SW480 (cell line): Measurements from ENCODE around the gene CKAP2L.
"Not testable (repeated sequence)": the region's sequence is repeated elsewhere in the genome, so short reads cannot be mapped to it uniquely, and the experiment has no call there.

Experiments used
- DNase-seq: peaks from one replicate; pipeline ENCODE4 v3.0.0-alpha.2; 2016; ENCODE audit warnings: low spot score

Gene CKAP2L

DNA sequence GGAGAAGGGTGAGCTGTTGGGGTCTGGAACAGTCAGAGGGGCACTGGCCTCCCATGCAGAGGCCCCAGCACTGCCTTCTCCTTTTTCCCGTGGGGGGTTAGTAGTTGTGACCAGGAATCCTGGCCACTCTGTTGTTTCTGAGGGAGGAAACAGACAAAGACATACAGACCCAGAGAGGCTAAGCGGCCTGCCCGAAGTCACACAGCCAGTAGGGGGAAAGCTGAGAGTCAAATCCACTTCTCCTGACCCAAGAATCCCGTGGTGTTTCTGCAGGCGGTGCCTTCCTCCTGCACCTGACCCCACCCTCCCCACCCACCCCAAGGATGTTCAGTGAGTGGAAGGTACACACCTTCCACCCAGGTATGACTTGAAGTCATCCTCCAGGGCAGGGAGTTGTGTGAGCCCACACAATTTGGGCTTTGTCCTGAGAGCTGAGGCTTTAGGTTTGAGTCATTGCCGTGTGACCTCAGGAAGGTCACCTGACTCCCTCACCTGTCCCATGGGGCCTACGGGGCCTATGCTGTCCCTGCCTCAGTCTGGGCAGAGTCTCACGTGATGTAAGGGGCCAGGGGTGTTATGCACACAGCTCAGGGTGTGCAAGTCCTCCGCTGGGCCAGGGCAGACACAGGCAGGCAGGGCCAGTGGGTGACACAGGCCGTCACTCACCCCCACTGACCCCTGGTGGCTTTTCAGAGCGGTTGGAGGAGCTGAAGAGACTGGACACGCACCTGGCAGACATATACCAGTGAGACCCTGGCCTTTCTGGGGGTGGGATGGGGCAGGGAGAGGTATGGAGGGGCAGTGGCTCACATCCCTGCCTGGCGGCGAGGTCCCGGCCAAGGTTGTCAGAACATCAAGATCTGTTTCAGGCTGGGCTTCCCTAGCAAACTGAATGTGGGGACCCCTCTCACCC is 38.6 kb downstream of the CKAP2L start:
- DNase-seq: peak; percentile 97

DNA sequence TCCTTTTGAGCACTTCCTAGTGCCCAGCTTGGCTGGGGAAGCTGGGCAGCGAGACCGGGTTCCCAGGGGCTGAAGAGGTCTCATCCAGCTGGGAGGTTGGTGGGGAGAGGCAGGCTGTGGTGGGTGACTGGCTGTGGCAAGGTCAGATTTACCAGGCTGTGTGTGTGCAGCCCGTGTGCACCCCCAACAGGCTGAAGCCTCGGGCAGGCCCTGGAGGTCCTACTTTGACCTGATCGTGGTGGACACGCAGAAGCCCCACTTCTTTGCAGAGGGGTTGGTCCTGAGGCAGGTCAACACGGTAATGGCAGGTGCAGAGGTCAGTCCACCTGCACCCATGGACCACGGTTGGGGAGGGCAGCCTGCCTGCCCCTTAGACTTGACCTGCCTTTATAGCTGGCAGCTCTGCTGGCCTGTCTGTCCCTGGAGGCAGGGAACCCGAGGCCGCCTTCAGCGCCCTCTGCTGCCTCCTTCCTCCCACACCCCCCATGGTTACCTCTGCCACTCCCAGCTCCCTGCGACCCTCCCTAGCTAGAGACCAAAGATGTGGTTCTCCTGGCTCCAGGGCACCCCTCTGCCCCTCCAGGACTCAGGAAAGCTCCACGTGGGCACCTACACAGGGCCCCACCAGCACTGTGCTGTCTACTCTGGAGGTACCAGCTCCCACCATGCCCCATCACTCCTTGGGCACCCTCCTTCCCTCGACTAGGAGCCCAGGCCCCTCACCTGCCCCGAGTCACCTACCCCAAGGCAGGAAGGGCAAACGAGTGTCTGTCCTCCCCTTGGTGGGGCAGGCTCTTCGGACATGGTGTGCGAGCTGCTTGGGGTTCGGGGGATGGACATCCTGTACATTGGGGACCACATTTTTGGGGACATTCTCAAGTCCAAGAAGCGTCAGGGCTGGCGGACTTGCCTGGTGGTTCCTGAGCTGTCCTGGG is 39.6 kb downstream of the CKAP2L start:
- peak; percentile 47 for DNase-seq

DNA sequence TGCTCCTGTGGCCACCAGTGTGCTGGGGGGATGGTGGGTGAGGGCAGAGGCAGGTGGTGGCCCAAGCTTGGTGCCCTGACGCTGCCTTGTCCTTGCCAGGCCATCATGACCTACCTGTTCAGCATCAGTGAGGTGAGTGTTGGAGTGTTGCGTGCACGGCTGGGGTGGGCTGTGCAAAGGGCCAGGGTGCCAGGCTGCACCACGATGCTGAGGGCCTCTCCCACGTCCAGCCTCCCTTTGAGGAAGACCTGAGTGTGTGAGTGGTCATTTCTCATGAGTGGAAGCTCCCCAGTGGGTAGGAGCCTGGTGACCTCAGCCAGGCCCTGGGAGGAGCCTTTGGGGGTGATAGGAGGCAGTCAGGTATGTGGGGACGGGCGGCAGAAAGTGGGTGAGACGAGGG is 40.4 kb downstream of the CKAP2L start:
- no peak for DNase-seq

DNA sequence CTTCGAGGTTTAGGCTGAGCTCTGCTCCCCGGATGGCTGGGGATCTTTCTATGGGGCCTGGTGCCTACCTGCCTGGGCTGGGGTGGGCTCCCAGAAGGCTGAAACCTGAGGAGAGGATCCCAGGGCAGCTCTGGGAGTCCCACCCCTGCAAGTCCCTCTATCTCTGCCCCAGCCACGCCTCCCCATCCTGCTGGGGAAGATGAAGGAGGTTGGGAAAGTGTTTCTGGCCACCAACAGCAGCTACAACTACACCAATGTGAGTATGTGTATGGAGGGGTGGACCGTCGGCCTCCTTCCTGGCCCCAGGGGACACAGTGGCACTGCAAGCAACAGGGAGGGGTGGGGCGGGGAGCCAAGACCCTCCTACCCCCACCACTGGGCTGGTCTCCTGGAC is 40.9 kb downstream of the CKAP2L start:
- no peak for DNase-seq

DNA sequence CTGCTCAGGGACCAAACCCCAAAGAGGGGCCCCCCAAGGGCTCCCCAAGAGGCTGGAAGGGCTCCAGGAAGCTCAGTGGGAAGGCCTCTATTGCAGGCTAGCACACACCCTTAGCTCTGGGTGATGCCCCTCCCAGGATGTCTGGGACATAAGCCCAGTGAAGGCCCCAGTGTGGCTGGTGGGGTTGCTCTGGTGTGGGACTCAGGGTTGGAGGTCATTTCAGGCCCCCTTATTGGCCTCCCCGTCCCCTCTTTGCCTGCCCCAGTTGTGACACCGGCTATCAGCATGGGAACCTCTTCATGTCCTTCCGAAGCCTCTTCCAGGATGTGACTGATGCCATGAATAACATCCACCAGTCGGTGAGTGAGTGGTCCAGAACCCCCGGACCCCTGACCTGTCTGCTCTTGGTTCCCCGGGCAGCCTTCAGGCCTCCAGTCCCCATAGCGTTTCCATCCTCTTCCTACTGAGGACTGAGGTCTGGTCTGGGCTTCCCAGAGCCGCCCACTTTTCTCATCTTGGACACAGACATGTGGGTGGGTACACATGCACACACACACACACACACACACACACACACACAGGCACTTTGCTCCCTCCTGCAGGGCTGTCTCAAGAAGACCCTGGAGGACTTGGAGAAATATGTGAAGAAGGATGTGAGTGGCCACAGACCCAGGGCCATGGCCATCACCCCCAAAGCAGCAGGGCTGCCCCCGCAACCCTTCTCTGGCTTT is 41.4 kb downstream of the CKAP2L start:
- no peak for DNase-seq

DNA sequence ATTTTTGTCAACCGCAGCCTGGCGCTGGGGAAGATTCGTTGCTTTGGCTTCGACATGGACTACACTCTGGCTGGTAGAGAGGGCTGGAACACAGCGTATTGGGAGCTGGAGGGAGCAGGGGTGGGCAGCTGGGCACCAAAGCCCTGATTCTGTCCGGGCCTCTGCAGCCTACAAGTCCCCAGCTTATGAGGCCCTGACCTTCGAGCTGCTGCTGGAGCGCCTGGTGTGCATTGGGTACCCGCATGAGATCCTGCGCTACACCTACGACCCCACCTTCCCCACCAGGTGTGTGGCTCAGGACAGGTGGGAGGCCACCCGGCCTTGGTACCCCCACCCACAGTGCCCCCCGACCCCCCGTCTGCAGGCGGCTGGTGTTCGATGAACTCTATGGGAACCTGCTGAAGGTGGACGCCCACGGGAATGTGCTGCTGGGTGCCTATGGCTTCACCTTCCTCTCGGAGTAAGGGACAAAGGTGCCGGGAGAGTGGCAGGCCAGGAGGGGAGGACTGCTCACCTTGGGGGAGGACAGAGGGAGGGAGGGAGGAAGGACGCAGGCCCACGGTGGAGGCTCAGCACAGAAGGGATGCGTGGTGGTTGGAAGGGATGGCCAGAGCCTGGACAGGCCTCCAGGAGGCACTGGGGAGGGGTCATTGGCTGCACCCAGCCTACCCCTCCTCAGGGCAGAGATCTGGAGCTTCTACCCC is 42.4 kb downstream of the CKAP2L start:
- DNase-seq: no peak

DNA sequence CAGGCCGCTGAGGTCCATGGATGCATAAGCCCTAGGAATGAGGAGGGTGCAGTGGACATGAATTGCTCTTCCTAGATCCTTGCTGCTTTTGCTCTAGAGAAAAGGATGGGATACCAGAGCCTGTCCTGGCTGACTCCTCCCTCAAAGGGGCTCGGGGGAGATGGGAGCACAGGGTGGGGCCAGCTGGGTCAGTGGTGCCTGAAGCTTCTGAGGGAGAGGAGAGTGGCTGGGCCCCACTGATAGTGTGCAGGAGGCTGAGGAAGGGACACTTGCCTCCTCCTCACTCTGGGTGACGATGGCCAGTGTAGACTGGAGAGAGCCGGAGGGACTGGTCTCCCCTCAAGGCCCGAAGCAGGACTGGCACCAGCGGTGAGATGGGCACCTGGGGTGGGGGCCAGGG is 43.6 kb downstream of the CKAP2L start, which contains the start of gene NT5DC4:
TSS of gene NT5DC4 (plus strand) at position 236 of the 400 bp plus-strand sequence. CDS start at position 296, 60 bp downstream.
- DNase-seq: no peak

DNA sequence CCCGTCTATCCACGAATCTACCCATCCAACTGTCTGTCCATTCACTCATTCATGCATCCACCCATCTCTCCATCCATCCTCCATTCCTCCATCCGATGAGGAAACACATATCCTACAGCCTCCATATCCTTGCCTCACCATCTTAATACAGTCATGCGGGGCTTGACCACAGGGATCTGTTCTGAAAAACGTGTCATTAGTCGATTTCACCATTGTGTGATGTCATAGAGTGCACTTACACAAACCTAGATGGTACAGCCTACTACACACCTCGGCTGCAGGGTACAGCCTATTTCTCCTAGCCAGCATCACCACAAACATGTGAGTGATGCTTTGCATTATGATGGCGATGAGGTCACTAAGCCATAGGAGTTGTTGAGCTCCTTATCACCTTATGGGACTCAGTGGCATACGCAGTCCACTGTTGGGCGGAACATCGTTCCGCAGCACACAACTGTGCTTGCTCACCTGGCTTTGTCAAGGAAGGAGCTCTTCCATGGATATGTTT is 45.5 kb downstream of the CKAP2L start:
- DNase-seq: no peak

DNA sequence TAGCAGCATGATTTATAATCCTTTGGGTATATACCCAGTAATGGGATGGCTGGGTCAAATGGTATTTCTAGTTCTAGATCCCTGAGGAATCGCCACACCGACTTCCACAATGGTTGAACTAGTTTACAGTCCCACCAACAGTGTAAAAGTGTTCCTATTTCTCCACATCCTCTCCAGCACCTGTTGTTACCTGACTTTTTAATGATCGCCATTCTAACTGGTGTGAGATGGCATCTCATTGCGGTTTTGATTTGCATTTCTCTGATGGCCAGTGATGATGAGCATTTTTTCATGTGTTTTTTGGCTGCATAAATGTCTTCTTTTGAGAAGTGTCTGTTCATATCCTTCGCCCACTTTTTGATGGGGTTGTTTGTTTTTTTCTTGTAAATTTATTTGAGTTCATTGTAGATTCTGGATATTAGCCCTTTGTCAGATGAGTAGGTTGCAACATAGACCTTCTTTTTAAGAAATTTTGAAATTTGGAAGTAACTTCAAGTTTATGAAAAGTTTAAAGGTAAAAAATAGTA is 47.5 kb downstream of the CKAP2L start:
- DNase-seq: not testable (repeated sequence)

DNA sequence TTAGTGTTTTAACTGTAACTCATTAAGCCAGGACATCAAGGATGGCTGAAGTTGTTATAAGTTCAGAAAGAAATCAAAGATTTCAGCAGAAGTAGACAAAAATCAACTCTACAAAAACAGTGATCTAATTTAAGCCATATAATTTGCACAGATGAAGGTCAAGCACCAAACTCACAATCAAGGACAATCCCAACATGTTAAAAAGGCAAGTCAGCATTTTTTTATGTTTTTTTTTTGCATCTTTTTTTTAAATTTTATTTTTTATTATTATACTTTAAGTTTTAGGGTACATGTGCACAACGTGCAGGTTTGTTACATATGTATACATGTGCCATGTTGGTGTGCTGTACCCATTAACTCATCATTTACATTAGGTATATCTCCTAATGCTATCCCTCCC is 48.3 kb downstream of the CKAP2L start:
- DNase-seq: not testable (repeated sequence)

DNA sequence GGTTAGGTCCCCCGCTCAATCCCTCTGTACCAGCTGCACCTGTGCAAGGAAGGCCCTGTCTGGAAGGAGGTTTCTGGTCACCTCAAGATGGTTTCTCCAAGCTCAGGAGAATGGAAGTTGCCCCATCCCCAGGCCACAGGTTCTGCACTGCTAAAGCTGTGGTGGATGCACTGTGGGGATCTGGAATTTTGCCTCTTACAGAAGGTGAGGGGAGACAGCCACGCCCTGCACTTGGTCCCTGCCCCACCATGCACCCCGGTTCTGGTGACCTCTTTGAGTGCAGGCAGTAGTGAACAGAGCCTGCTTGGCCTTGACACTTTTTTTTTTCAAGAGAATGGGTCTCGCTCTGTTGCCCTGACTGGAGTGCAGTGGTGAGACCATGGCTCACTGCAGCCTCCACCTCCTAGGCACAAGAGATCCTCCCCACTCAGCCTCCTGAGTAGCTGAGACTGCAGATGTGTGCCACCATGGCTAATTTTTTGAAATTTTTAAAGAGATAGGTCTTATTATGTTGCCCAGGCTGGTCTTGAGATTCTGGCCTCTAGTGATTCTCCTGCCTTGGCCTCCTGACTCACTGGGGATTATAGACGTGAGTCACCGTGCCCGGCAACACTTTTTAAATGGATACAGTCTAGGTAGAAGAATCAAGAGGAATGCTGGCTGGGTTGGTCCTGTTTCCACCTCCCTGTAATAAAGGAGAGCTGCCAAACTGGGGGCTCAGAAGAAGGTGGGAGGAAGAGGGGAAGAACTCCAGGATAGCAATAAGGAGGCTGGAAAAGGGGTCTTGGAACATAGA is 49.4 kb downstream of the CKAP2L start:
- DNase-seq: peak; percentile 57

DNA sequence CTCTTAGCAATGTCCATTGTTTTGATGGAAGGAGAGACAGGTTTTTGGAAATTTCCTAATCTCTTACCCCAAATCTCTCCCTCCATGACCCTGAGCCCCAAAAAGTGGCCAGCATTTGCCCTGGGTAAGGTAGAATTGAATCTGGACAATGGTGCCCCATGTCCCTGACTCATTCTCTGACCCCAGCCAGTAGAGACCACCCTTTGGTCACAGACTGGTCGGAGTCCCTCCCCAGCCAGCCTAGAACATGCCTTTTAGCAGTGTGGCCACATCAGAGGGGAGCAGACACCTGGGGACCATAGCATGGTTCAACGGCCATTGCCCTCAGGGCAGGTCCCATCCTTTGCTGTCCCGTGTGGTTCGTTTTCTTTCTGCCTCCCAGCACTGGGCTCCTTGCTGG is 50.1 kb downstream of the CKAP2L start:
- DNase-seq: no peak

DNA sequence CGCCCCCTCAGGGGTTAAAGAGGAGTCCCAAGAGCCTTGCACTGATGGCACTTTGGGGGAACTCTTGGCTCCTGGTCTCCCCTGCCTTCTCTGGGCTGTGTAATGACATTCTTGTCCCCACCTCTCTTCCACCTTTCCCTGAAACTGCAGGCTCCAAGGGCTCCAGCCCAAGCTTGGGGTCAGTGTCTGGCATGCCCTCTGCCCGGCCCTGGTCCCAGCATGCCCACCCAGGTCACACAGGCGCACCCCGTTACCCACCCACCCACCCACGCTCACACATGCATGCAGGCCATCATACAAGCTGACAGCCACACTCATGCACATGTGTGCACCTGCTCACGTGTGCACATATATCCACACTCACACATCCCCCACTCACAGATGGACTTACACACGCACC is 50.5 kb downstream of the CKAP2L start:
- DNase-seq: no peak

DNA sequence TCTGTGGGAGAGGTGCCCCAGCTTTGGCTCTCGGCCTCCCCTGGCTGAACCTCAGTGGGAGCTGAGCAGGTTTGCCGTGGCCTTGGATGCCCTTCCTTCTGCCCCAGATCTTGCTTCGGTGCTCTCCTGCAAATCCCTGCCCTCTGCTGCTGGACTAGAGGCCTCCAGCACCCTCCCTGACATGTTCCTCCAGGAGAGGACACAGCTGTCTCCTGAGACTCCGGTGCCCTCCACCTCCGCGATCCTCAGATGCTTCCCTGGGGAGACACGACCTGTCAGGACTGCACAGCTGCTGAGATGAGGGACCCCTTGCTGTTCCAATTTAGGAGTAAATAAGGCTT is 50.9 kb downstream of the CKAP2L start:
- DNase-seq: no peak

DNA sequence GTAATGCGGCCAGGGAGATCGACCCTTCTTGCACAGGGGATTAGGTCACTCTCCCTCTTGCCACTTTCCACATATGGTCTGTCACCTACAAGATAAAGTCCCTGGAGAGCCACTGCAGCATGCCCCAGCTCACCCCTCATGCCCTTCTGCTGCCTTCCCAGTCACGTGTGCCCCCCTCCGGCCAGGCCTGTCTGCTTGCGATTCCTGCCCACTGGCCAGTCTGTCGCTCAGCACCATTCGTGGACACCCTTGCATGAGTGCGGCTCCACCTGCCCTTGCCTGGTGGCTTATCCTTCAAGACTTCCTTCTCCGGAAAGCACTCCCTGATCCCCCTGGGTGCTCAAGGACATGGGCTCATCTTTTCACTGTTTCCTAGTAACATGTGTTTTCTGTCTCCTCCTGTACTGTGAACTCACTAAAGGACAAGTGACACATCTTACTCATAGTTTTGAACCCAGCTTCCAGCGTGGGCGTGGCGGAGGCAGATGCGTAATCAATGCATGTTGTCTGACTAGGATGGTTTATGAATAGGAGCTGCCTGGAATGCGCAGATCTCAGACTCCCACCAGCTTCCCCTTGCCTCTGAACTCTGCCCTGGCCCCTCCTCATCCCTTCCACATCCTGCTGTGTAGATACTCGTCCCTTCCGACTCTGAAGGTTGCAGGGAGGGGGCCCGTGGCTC is 51.4 kb downstream of the CKAP2L start:
- peak; percentile 66 for DNase-seq

DNA sequence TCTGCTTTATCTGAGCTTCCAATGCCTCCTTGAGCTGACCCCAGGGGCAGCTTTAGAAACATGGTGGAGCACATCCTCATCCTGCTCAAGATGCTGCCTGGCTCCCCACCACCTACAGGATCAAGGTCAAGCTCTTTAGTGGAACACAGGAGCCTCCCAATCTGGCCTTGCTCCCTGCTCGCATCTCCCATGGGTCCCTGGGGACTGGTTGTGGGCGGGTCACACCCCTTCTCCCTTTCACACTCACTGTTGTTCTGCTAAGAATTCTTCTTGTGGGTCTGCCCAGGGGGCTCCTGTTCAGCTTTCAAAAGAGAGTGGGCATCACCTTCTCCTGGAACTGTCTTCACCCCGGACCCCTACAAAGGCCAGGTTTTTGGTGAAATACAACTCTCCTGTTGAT is 51.9 kb downstream of the CKAP2L start:
- DNase-seq: no peak

DNA sequence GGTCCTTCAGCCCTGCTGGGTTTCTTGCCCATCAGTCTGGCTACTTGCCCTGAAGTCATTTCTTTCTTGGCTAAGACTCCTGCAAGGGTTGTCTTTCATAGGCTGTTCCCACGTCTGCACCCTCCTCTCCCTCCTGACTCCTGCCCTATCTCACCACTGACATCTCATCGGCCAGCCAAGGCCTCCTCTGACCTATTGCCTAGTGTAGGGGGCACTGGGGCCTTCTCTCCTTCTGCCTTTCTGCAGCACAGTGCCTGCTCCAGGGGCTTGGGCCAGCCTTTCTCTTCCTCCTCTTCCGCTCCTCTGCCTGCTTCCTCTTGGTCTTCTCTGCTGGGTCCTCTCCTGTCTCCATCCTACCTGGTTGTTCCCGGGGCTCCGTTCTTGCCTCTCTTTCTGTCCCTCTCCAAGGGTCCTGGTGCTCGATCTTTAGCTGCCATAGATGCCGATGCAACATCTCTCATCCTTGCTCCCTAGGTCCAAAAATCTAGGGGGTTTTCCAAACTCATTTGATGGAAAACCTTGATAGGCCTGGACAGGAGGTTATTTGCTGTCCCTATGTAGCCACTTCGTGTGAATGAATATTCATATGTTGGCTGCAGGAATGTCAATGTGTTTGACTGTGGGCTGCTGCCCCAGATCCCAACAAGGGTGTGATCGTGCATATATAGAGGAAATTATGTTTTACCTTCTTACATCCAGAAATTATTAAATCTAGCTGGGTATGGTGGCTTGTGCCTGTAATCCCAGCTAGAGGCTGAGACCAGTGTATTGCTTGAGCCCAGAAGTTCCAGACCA is 53.3 kb downstream of the CKAP2L start:
- no peak for DNase-seq

DNA sequence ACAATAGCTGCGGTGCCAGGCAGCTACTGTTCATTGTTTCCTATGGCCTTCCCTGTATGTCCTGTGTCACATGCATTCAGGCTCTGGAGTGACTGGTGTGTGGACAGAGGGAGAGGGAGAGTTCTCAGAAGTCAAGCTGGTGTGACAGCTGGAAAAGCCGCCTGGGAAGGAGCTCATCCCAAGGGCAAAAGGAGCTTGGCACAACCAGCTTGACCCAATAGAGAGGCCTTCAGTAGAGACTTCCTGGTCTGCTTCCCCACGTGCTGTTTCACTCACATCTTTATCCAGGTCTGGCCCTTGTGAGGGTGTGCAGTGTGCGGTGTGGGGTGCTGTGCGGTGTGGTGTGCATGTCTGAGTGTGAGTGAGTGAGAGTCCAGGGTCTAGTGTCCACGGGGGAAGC is 54.7 kb downstream of the CKAP2L start:
- DNase-seq: no peak

DNA sequence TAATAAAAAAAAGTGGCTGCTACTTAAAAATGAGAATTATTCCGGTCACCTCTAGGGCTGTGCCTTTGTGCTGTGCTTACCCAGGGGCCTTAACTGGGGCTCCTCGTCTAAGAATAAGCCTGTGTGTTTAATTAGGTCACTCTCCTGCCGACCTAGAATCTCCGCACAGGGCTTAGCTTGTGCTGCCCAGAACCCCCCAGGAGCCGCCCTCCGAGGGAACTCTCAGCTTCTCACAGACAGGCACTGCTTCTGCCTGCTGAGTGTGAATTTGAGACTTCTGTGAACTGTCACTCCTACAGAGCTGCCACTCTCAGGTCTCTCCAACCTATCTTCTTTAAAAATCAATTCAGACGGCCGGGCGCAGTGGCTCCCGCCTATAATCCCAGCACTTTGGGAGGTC is 55.4 kb downstream of the CKAP2L start:
- DNase-seq: no peak
